Neural progenitor cell (in vitro differentiated cells): Measurements from ENCODE around the gene COL7A1.

ENCODE experiments used
- CTCF ChIP-seq: fragments of 200-600 bp; sonication (generic); IDR thresholded peaks from 2 replicates; pipeline ENCODE4 v1.5.1; 2017; ENCODE audit warnings: antibody characterized with exemption, mild to moderate bottlenecking
- EZH2 ChIP-seq: fragments of 200-600 bp; sonication (generic); IDR thresholded peaks from 2 replicates; pipeline ENCODE4 v1.6.1; 2017; ENCODE audit warnings: antibody characterized with exemption, mild to moderate bottlenecking, moderate library complexity
- EZH2phosphoT487 ChIP-seq: fragments of 200-600 bp; sonication (generic); IDR thresholded peaks from 2 replicates; pipeline ENCODE4 v1.6.1; 2017; ENCODE audit warnings: antibody characterized with exemption

GRCh38 chr3:48514431-48515227, 80.5 kb downstream of the COL7A1 start:
- no peak for TF ChIP-seq CTCF
- TF ChIP-seq EZH2: no peak
- TF ChIP-seq EZH2phosphoT487: no peak
